ENCODE results near the gene ATG4C.
A peak's percentile ranks its signal among the peaks of the same experiment; 100 is the strongest.

Gene ATG4C

DNA sequence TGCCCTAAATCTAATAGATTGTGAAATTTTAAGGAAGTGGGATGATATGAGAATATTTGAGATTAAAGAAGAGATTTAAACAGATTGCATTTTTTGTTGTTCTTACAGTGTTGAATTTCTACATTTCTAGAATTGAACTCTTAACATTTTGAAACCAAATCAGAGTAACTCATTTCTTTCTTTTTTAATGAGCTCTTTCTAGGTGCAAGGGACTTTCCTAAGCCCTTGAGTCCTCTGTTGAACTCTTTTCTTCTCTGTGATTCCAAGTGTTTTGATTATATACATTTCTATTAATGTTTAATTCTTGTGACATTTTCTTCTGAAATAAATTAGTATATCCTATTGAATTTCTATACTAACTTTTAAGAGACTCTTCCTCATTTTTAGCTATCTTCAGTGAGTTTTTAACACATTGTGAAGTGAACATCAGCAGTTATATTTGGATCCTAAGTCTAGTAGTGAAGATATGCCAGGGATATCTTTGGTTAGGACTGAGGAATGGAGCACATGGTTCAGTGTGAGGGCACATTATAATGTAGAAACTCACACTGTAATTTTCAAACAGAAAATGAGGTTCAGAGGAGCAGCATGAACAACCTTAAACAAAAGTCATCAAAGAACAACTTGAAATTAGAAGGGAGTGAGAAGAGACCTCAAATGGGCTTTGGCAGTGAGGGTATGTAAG is 53.1 kb downstream of the ATG4C start:
- H3K4me3 ChIP-seq (replicated peaks; ENCODE audit: low read depth, low read length) = no peak overlapping the region
- DNase-seq (ENCODE audit: extremely low read depth, insufficient read length) = no peak
- TF ChIP-seq, protein P1, sequence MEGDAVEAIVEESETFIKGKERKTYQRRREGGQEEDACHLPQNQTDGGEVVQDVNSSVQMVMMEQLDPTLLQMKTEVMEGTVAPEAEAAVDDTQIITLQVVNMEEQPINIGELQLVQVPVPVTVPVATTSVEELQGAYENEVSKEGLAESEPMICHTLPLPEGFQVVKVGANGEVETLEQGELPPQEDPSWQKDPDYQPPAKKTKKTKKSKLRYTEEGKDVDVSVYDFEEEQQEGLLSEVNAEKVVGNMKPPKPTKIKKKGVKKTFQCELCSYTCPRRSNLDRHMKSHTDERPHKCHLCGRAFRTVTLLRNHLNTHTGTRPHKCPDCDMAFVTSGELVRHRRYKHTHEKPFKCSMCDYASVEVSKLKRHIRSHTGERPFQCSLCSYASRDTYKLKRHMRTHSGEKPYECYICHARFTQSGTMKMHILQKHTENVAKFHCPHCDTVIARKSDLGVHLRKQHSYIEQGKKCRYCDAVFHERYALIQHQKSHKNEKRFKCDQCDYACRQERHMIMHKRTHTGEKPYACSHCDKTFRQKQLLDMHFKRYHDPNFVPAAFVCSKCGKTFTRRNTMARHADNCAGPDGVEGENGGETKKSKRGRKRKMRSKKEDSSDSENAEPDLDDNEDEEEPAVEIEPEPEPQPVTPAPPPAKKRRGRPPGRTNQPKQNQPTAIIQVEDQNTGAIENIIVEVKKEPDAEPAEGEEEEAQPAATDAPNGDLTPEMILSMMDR (IDR thresholded peaks at IDR 0.05; ENCODE audit: insufficient read depth, low read length, poor library complexity, severe bottlenecking) = no peak
- no peaks in the 10 kb centered on the region for H3K36me3 ChIP-seq (ENCODE audit: control insufficient read depth, insufficient read depth, low read length)
- H3K27me3 ChIP-seq (replicated peaks; ENCODE audit: control insufficient read depth, insufficient read depth, low read length) = no peaks in the 10 kb centered on the region

DNA sequence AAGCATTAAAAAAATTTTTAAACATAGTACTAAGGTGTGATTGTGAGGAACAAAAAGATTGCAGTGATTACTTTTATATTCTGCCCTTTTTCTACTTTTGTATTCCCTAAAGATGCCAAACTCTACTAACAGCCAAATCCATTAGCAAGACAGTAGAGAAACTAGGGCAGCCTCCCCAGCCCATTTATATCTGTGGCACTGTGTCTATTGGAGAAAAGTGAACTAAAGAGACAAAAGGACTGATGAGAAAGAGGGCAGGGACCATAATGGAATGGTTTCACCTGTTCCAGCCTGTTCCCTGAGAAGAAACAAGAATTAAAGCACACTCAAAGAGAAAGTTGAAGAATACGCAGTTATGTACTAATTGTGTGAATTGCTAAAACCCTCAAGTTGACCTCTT is 56.6 kb downstream of the ATG4C start:
- Histone ChIP-seq H3K36me3 (ENCODE audit: control insufficient read depth, insufficient read depth, low read length) (no peaks in the 10 kb centered on the region), H3K27me3 (replicated peaks; ENCODE audit: control insufficient read depth, insufficient read depth, low read length) (no peaks in the 10 kb centered on the region), H3K4me3 (replicated peaks; ENCODE audit: low read depth, low read length) (no peak overlapping the region)
- no peak for DNase-seq (ENCODE audit: extremely low read depth, insufficient read length)
- TF ChIP-seq, protein P1 (IDR thresholded peaks at IDR 0.05; ENCODE audit: insufficient read depth, low read length, poor library complexity, severe bottlenecking) = no peak

DNA sequence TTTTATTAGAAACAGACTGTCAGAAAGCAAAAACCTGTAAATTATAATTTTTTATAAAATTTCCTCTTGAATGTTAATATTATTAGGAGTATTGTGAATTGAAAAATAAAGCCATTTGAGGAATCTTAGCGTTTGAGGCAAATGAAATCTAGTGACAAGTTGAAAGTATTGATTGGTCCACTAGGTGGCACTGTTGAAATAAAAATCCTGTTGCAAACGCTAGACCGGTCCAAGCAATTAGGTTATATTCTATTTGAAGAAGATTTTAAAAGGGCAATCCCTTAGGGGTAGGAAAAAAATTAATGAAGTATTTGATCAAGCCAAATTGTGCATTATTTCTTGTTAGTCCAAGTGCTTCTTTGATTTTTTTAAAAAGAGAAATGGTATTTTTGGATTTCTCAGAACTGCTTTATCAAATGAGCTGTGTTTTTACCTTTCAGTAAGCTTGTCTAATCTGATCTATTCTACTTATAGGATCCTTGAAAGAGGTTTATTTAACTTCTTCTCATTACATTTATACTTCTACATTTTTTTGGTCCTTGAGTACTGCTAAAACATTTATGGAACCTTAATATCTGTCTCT is 57.7 kb downstream of the ATG4C start:
- H3K36me3 ChIP-seq (ENCODE audit: control insufficient read depth, insufficient read depth, low read length) = no peaks in the 10 kb centered on the region
- H3K27me3 ChIP-seq (replicated peaks; ENCODE audit: control insufficient read depth, insufficient read depth, low read length) = no peaks in the 10 kb centered on the region
- TF ChIP-seq, protein P1 (IDR thresholded peaks at IDR 0.05; ENCODE audit: insufficient read depth, low read length, poor library complexity, severe bottlenecking) = peak; percentile 55
- DNase-seq (ENCODE audit: extremely low read depth, insufficient read length) = peak; percentile 16
- H3K4me3 ChIP-seq (replicated peaks; ENCODE audit: low read depth, low read length) = no peak overlapping the region

DNA sequence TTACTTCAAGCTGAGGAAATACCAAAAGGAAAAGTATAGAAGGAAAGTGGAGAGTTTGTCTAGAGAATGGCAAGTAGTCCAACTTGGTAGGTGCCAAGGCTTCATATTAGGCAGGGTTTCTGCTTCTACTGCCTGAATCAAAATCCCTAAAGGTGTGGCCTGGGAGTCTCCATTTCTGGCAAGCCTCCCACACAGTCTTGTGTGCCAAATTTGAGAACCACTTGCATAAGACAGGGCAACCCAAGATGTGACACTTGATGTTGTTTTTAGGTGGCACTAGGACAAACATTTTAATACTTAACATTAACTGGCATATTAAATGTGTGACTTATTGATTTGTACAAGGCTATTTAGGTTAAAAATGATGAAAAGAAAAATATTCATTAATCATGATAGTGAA is 60.1 kb downstream of the ATG4C start:
- no peaks in the 10 kb centered on the region for H3K27me3 ChIP-seq (replicated peaks; ENCODE audit: control insufficient read depth, insufficient read depth, low read length)
- TF ChIP-seq, protein P1 (IDR thresholded peaks at IDR 0.05; ENCODE audit: insufficient read depth, low read length, poor library complexity, severe bottlenecking) = no peak
- no peak overlapping the region for H3K4me3 ChIP-seq (replicated peaks; ENCODE audit: low read depth, low read length)
- no peak for DNase-seq (ENCODE audit: extremely low read depth, insufficient read length)
- no peaks in the 10 kb centered on the region for H3K36me3 ChIP-seq (ENCODE audit: control insufficient read depth, insufficient read depth, low read length)

DNA sequence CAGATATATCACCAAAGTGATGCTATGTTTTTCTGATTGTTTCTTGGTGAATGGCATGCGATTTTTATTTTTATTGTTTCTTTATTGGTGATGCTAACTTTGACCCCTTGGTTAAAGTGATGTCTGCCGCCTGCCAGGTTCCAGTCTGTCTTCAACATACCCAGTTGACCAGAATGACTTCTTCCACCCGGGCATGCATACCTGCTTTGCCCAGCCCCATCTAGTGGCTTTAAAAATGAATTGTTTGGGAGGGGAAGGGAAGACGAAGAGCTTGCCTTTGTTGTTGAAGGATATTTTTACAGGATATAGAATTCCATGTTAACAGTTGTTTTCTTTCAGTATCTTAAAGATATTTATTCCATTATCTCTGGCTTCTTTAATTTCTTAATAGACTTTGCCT is 65.1 kb downstream of the ATG4C start:
- H3K4me3 ChIP-seq (replicated peaks; ENCODE audit: low read depth, low read length) = no peak overlapping the region
- TF ChIP-seq, protein P1 (IDR thresholded peaks at IDR 0.05; ENCODE audit: insufficient read depth, low read length, poor library complexity, severe bottlenecking) = no peak
- H3K36me3 ChIP-seq (ENCODE audit: control insufficient read depth, insufficient read depth, low read length) = no peaks in the 10 kb centered on the region
- no peaks in the 10 kb centered on the region for H3K27me3 ChIP-seq (replicated peaks; ENCODE audit: control insufficient read depth, insufficient read depth, low read length)
- no peak for DNase-seq (ENCODE audit: extremely low read depth, insufficient read length)
